GM19043 (cell line): ENCODE measurements around the gene HS2ST1.

ENCODE experiments used
- ATAC-seq: cut with Tn5 transposase; IDR thresholded peaks from one replicate; pipeline ENCODE4 v1.9.1; 2021; ENCODE audit warnings: low read depth; ENCODE audit not compliant: unreplicated experiment

HS2ST1 gene

DNA sequence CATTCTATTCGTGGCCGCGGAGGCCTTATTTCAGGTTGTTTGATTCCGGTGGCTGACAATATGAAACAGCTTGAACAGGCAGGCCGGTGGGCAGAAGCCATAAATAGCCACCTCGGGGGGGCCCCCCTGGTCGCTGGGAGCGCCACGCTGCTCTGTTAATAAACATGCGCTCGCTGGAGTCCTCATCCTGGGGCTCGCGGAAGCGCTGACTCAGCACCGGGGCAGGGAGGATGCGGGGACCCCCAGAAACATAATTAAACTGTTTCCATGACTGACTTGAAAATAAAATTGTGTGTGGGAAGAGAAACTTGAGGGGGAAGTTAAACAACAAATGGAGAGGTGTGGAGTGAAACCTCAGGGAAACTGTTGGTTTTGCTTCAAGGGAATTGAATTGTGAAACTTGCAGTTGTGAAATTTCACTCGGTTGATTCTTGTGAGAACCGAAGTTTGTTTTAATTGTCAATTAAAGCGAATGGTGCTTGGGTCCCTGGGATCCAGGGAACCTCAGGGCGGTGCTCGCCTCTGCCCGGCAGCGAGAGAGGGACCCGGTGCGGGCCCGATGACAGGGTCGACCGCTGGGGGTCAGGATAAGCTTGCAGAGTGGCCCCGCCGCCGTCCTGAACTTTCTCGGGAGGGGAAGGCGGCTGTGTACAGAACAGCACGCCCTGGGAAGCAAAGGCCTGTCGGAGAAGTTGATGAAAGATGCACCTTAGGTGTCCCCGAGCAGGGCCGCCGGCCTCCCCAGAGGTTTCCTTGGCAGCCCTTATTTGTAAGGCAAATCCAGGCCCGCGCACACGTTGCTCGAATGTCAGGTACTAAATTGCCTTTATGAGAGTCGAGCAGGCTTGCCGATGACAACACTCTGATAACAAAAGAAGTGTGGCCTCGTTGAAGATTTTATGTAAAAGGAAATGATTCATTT lies 237.3 kb downstream of the HS2ST1 start:
- ATAC-seq, result peak; percentile 68

- no peak for ATAC-seq
Observed at GRCh38 chr1:87154384-87154783, 239.9 kb downstream of the HS2ST1 start.

DNA sequence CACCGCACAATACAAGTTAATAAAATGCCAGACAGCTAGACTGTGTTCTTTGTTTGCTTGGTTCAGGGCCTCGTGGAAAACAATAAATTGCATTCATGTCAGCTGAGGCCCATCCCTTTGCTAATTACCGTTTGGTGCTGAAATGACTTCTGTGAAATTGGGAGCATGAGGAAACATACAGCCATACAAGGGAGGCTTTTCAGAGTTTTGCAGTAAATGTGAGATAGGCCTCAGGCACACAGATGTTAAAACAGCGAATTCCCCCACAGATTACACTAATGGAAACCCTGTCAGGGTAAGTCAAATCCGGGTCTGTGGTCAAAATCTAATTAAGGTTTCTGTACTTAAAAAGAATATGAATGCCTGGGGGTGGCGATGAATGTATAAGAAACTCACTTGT lies 240.7 kb downstream of the HS2ST1 start:
- ATAC-seq, result no peak

- ATAC-seq, result no peak
Observed at GRCh38 chr1:87155648-87156047, 241.2 kb downstream of the HS2ST1 start.

GRCh38 chr1:87156124-87156523 lies 241.7 kb downstream of the HS2ST1 start:
- no peak for ATAC-seq

DNA sequence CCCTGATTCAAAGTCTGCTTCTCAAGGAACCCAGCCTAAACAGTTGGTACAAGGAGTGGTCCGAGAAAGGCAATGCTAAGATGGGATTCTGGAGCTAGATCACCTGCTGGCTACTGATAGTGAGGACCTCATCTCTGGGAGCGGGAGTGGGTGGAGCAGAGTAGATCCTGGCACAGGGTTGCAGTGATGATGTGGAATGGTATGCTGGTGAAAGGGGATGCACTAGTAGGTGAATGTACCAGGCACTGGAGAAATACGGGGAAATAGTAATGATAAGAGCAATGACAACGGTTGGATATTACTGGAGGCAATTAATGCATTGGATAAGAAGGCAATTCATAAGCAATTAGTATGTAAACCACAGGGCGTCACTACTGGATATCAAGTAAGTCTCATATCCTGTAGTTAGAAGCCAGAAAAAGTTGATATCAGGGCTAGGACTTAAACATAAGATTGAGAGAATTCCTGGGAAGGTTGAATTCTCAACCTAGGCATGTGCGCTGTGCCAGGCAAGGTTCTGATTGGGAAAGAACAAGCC lies 245.0 kb downstream of the HS2ST1 start:
- ATAC-seq, result no peak
